HEK293T (cell line): ENCODE results near the gene PRKAG2.

Experiments
- BHLHE40 ChIP-seq: fragments of 450-650 bp; IDR thresholded peaks from 2 replicates; pipeline ENCODE4 v1.6.1; 2016; ENCODE audit warnings: mild to moderate bottlenecking, moderate library complexity, borderline replicate concordance
- FOXA1 ChIP-seq: fragments of 450-650 bp; IDR thresholded peaks from 2 replicates; pipeline ENCODE4 v1.6.1; 2016; ENCODE audit warnings: mild to moderate bottlenecking
- FOXK2 ChIP-seq: fragments of 450-650 bp; IDR thresholded peaks from 2 replicates; pipeline ENCODE4 v1.6.1; 2016; ENCODE audit warnings: mild to moderate bottlenecking
- FOXM1 ChIP-seq: fragments of 450-650 bp; IDR thresholded peaks from 2 replicates; pipeline ENCODE4 v1.6.1; 2017; ENCODE audit warnings: mild to moderate bottlenecking, borderline replicate concordance
- SP1 ChIP-seq: fragments of 450-650 bp; IDR thresholded peaks from 2 replicates; pipeline ENCODE4 v1.6.1; 2017
- ZNF384 ChIP-seq: fragments of 450-650 bp; IDR thresholded peaks from 2 replicates; pipeline ENCODE4 v1.6.1; 2016

- no peak for TF ChIP-seq BHLHE40
- TF ChIP-seq ZNF384 = no peak
- no peak for TF ChIP-seq FOXK2
- TF ChIP-seq FOXM1 = no peak
- no peak for TF ChIP-seq SP1
- TF ChIP-seq FOXA1 = no peak
Measured at GRCh38 chr7:151601521-151602305, 275.2 kb downstream of the PRKAG2 start.
